ENCODE data around the gene CREBZF. TPM values are rescaled to one million over a fixed set of nuclear protein-coding genes. Genes with fewer than 3 reads are reported as not detected.

The CREBZF gene
- total and polyA plus RNA-seq, 2 experiments from 2014 or later = 34.8 to 82.2 TPM

- TF ChIP-seq ETS1 (IDR thresholded peaks at IDR 0.05) (no peak), NANOG (IDR thresholded peaks at IDR 0.05; ENCODE audit: borderline replicate concordance) (no peak), STAT1 (IDR thresholded peaks at IDR 0.05; ENCODE audit: unreplicated experiment) (no peak), POLR2AphosphoS5 (IDR thresholded peaks at IDR 0.05; ENCODE audit: low read depth) (no peak), EZH2phosphoT487 (IDR thresholded peaks at IDR 0.05; ENCODE audit: unreplicated experiment) (no peak), ZNF114 (CRISPR knock-in tag; IDR thresholded peaks at IDR 0.05) (no peak), CTCF (conservative IDR thresholded peaks at IDR 0.05; ENCODE audit: low read depth in 2 of 2) (no peak)
Observed at GRCh38 chr11:85705800-85706199, 40.9 kb upstream of the CREBZF start (continued).

DNA sequence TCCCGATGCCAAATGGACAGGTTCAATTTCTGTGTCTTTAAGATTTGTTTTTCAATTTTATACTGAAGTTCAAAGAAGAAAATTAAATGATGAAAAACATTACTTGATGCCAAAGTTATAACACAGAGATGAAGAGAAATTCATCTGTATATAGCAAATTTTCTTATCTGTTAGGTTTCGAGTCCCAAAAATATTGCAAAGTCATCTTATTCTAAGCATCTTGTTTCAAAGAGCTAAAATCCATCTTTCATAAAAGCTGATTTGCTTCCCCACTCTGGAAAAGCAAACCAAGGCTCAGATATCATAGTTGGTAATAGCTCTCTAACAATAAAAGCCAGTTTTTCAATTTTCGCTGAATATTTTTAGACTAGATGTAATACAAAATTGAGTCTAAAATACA, 40.0 kb upstream of the CREBZF start:
- Histone ChIP-seq H3K4me3 (no peak overlapping the region), H3K79me2 (replicated peaks; ENCODE audit: insufficient read depth) (no peaks in the 10 kb centered on the region), H4K20me1 (replicated peaks; ENCODE audit: insufficient read depth) (no peaks in the 10 kb centered on the region), H3K27ac (ENCODE audit: low read depth) (no peak overlapping the region), H3F3A (replicated peaks; ENCODE audit: low read depth) (no peaks in the 10 kb centered on the region), H2AFZ (no peak overlapping the region), H3K27me3 (ENCODE audit: insufficient read depth) (no peaks in the 10 kb centered on the region), H3K9me2 (ENCODE audit: insufficient read depth) (no peaks in the 10 kb centered on the region), H3K4me2 (no peak overlapping the region), H3K4me1 (ENCODE audit: insufficient read depth) (no peaks in the 10 kb centered on the region), H3K36me3 (ENCODE audit: insufficient read depth) (no peaks in the 10 kb centered on the region)
- H3K27ac Mint-ChIP-seq = no peak overlapping the region
- peaks cover 1% of the 10 kb centered on the region; the same call in 2 of the 3 replicates for H3K4me1 Mint-ChIP-seq
- no peaks in the 10 kb centered on the region for H3K9me3 Mint-ChIP-seq
- H3K36me3 Mint-ChIP-seq (ENCODE audit: low read depth) = no peaks in the 10 kb centered on the region
- DNase-seq (ENCODE audit: low spot score) (no peak), ATAC-seq (no peak)
- no peaks in the 10 kb centered on the region for H3K27me3 Mint-ChIP-seq (ENCODE audit: insufficient read depth, low read depth, poor library complexity)
- no peak overlapping the region for H3K4me3 Mint-ChIP-seq
- TF ChIP-seq POLR2AphosphoS5 (IDR thresholded peaks at IDR 0.05; ENCODE audit: low read depth) = no peak
- TF ChIP-seq, protein P1, sequence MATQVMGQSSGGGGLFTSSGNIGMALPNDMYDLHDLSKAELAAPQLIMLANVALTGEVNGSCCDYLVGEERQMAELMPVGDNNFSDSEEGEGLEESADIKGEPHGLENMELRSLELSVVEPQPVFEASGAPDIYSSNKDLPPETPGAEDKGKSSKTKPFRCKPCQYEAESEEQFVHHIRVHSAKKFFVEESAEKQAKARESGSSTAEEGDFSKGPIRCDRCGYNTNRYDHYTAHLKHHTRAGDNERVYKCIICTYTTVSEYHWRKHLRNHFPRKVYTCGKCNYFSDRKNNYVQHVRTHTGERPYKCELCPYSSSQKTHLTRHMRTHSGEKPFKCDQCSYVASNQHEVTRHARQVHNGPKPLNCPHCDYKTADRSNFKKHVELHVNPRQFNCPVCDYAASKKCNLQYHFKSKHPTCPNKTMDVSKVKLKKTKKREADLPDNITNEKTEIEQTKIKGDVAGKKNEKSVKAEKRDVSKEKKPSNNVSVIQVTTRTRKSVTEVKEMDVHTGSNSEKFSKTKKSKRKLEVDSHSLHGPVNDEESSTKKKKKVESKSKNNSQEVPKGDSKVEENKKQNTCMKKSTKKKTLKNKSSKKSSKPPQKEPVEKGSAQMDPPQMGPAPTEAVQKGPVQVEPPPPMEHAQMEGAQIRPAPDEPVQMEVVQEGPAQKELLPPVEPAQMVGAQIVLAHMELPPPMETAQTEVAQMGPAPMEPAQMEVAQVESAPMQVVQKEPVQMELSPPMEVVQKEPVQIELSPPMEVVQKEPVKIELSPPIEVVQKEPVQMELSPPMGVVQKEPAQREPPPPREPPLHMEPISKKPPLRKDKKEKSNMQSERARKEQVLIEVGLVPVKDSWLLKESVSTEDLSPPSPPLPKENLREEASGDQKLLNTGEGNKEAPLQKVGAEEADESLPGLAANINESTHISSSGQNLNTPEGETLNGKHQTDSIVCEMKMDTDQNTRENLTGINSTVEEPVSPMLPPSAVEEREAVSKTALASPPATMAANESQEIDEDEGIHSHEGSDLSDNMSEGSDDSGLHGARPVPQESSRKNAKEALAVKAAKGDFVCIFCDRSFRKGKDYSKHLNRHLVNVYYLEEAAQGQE (IDR thresholded peaks at IDR 0.05; ENCODE audit: unreplicated experiment) = no peak
- TF ChIP-seq STAT1 (IDR thresholded peaks at IDR 0.05; ENCODE audit: unreplicated experiment) = no peak
- TF ChIP-seq ZNF114 (CRISPR knock-in tag; IDR thresholded peaks at IDR 0.05) = no peak
- no peak for TF ChIP-seq ZNF462 (CRISPR knock-in tag; IDR thresholded peaks at IDR 0.05)
- no peak for TF ChIP-seq CREB1 (CRISPR knock-in tag; IDR thresholded peaks at IDR 0.05; ENCODE audit: low read depth)
- TF ChIP-seq CTCF (conservative IDR thresholded peaks at IDR 0.05; ENCODE audit: low read depth in 2 of 2) = no peak

Measured in GM23338 (cell line).